ENCODE data around the gene EML6.

DNA sequence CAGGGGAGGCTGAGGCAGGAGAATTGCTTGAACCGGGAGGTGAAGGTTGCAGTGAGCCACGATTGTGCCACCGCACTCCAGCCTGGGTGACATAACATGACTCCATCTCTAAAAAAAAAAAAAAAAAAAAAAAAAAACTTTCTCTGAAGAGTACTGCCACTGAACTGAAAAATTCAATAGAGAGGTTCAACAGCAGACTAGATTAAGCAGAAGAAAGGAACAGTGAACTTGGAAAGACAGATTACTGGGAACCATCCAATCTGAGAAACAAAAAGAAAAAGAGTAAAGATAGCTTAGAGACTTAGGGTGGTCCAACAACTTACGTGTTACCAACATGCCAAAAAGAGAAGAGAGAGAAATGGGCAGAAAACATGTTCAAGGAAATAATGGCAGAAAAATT, 138.8 kb downstream of the EML6 start:
- TF ChIP-seq, protein P1, sequence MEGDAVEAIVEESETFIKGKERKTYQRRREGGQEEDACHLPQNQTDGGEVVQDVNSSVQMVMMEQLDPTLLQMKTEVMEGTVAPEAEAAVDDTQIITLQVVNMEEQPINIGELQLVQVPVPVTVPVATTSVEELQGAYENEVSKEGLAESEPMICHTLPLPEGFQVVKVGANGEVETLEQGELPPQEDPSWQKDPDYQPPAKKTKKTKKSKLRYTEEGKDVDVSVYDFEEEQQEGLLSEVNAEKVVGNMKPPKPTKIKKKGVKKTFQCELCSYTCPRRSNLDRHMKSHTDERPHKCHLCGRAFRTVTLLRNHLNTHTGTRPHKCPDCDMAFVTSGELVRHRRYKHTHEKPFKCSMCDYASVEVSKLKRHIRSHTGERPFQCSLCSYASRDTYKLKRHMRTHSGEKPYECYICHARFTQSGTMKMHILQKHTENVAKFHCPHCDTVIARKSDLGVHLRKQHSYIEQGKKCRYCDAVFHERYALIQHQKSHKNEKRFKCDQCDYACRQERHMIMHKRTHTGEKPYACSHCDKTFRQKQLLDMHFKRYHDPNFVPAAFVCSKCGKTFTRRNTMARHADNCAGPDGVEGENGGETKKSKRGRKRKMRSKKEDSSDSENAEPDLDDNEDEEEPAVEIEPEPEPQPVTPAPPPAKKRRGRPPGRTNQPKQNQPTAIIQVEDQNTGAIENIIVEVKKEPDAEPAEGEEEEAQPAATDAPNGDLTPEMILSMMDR (IDR thresholded peaks at IDR 0.05) = no peak
- TF ChIP-seq POLR2AphosphoS5 (IDR thresholded peaks at IDR 0.05) = no peak
